Measurements from ENCODE around the gene GABRB1. TPM values are rescaled to one million over a fixed set of nuclear protein-coding genes. Genes with fewer than 3 reads are reported as not detected.

GABRB1 gene
- total and polyA plus RNA-seq, 2 of the 8 experiments (the other 6 are each of a cell fraction or from before 2014, with no cell fraction given) = 0.22 to 0.38 TPM

DNA sequence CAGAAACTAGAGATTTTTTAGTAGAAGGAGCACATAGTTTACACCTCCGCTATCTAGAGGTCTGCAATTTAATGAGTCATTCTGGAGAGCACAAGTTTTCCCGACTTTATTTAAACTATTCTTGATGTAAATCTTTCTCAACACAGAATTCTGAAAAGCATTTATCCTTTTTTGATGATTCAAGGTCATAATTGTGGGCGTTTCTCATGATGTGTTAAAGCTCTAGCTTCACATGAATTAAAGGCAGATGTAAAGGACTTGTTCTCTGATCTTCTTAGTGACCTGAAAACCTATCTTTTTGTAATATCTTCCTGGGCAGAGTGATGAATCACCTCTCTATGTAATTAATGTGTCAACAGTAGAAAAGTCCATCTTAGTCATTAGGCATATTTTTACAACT lies 303.3 kb downstream of the GABRB1 start:
- Histone ChIP-seq H2BK15ac (ENCODE audit: low read length) (no peak overlapping the region), H2AFZ (ENCODE audit: low read length) (no peak overlapping the region), H3K14ac (ENCODE audit: insufficient read length) (no peak overlapping the region), H3K27ac (ENCODE audit: low read depth, low read length) (no peak overlapping the region), H4K91ac (replicated peaks; ENCODE audit: insufficient read length, low read length) (no peak overlapping the region), H4K20me1 (replicated peaks in 1 of 2; ENCODE audit: control insufficient read depth in 1 of 2, insufficient read depth in 2 of 2, low read length in 2 of 2) (no peaks in the 10 kb centered on the region), H3K9ac (replicated peaks in 1 of 4; ENCODE audit: extremely low read depth in 1 of 4, low read depth in 3 of 4, low read length in 3 of 4) (no peak overlapping the region), H3K27me3 (replicated peaks in 1 of 4; ENCODE audit: control insufficient read depth in 3 of 4, extremely low read depth in 1 of 4, insufficient read depth in 3 of 4, low read length in 3 of 4) (peaks cover 0 to 1% (median 0%) of the 10 kb centered on the region in 4 experiments; a peak in 1 of 7 replicates), H3K79me2 (ENCODE audit: control insufficient read depth in 1 of 2, insufficient read depth in 2 of 2, low read length in 2 of 2) (no peaks in the 10 kb centered on the region), H3K36me3 (ENCODE audit: control insufficient read depth in 2 of 4, insufficient read depth in 4 of 4, low read length in 3 of 4) (no peaks in the 10 kb centered on the region), H3K79me1 (ENCODE audit: low read depth, low read length) (no peaks in the 10 kb centered on the region), H2BK20ac (ENCODE audit: low read length) (no peak overlapping the region), H3K56ac (replicated peaks; ENCODE audit: insufficient read length, low read depth, low read length) (no peak overlapping the region), H3K4ac (replicated peaks; ENCODE audit: insufficient read length, low read depth, low read length) (no peak overlapping the region), H3K18ac (ENCODE audit: extremely low read depth, low read length) (no peak overlapping the region), H2BK120ac (replicated peaks; ENCODE audit: low read depth, low read length) (no peak overlapping the region), H2BK5ac (ENCODE audit: low read depth, low read length) (no peak overlapping the region), H3K23ac (ENCODE audit: insufficient read length) (no peak overlapping the region), H3K4me3 (ENCODE audit: extremely low read depth in 1 of 4, insufficient read depth in 2 of 4, low read depth in 3 of 4, low read length in 4 of 4) (no peak overlapping the region), H2AK5ac (ENCODE audit: low read depth, low read length) (no peak overlapping the region), H4K5ac (ENCODE audit: insufficient read length, low read depth, low read length) (no peak overlapping the region), H3K4me2 (ENCODE audit: insufficient read depth in 1 of 2, low read depth in 2 of 2, low read length in 2 of 2) (no peak overlapping the region), H4K8ac (ENCODE audit: extremely low read depth, insufficient read depth, low read length) (no peak overlapping the region), H3K9me3 (ENCODE audit: insufficient read depth in 2 of 2, low read depth in 1 of 2, low read length in 1 of 2) (no peaks in the 10 kb centered on the region), H2BK12ac (ENCODE audit: low read depth, low read length) (no peak overlapping the region), H3K23me2 (ENCODE audit: low read depth, low read length) (no peaks in the 10 kb centered on the region), H3K4me1 (replicated peaks in 1 of 4; ENCODE audit: control insufficient read depth in 3 of 4, insufficient read depth in 4 of 4, low read length in 3 of 4) (no peaks in the 10 kb centered on the region)
- ChIA-PET POLR2A (ENCODE audit: partially characterized antibody) (no interaction called here), CTCF (ENCODE audit: partially characterized antibody) (interaction anchor here (1.1 kb wide), 1 partner anchor 619 kb away, joined by 4 read pairs; no protein-coding TSS in a partner anchor)
- DNase-seq (ENCODE audit: low read depth in 1 of 2, low spot score in 2 of 2) (no peak), FAIRE-seq (no peak)
- 92% methylated on average over 3 of the region's 3 CpGs; no CpG with 5 or more reads in 1 of the 2 experiments for WGBS, 2 experiments (ENCODE audit: extremely low coverage in 1 of 2, insufficient coverage in 1 of 2, insufficient read length in 1 of 2, insufficient replicate concordance in 2 of 2, low coverage in 1 of 2, low lambda C conversion rate in 2 of 2, missing lambda C conversion rate in 1 of 2)
- TF ChIP-seq MAFK (IDR thresholded peaks at IDR 0.05; ENCODE audit: low read depth, low read length) (no peak), HDAC6 (IDR thresholded peaks at IDR 0.05; ENCODE audit: low read depth, low read length) (no peak), TEAD4 (IDR thresholded peaks at IDR 0.05; ENCODE audit: low read depth, low read length) (no peak), EGR1 (IDR thresholded peaks at IDR 0.05; ENCODE audit: borderline replicate concordance, low read depth, low read length) (no peak), RXRA (IDR thresholded peaks at IDR 0.05; ENCODE audit: insufficient read depth, low read depth, low read length) (no peak), JUN (IDR thresholded peaks at IDR 0.05; ENCODE audit: low read depth, low read length) (no peak), POU5F1 (IDR thresholded peaks at IDR 0.05; ENCODE audit: low read depth, low read length) (no peak), POLR2AphosphoS5 (IDR thresholded peaks at IDR 0.05; ENCODE audit: low read depth, low read length) (no peak), ZNF274 (IDR thresholded peaks at IDR 0.05; ENCODE audit: borderline replicate concordance, extremely low read depth, low read length) (no peak), NRF1 (IDR thresholded peaks at IDR 0.05; ENCODE audit: low read depth, low read length) (no peak), SP4 (IDR thresholded peaks at IDR 0.05; ENCODE audit: low read length) (no peak), CTBP2 (IDR thresholded peaks at IDR 0.05; ENCODE audit: borderline replicate concordance, insufficient read depth, insufficient read length, low read length) (no peak)
- TF ChIP-seq, protein P1, sequence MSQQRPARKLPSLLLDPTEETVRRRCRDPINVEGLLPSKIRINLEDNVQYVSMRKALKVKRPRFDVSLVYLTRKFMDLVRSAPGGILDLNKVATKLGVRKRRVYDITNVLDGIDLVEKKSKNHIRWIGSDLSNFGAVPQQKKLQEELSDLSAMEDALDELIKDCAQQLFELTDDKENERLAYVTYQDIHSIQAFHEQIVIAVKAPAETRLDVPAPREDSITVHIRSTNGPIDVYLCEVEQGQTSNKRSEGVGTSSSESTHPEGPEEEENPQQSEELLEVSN (IDR thresholded peaks at IDR 0.05) = no peak

Data from H1 (cell line).